Astrocyte (in vitro differentiated cells and primary cell): ENCODE data around the gene TNFRSF25. TPM values are rescaled to one million over a fixed set of nuclear protein-coding genes. Genes with fewer than 3 reads are reported as not detected.

Source experiments
- microRNA-seq: library from miRNA; unstranded; fragments of <30 nt; microRNA quantifications from one replicate; pipeline ENCODE4 v1.2.0, GENCODE V29; 2020
- total RNA-seq: library from RNA; stranded (reverse); gene quantifications from 2 replicates; pipeline ENCODE4 v1.2.1, GENCODE V29; 2021

The TNFRSF25 gene
- total RNA-seq, 1 donor from 2014 or later, result 18.8 TPM

Small RNA genes lying within 50 kb of the gene (microRNA-seq; reads per million reads assigned to microRNA genes)
- not detected for gene MIR4252

Other genes with a start within 250 kb of the TNFRSF25 start
- gene ICMT, start 230.2 kb downstream of the TNFRSF25 start, total RNA-seq, result 58.1 and 59.5 TPM in 2 replicates
- gene HES3, start 222.0 kb downstream of the TNFRSF25 start, total RNA-seq, result not detected in 2 replicates
- gene GPR153, start 205.1 kb downstream of the TNFRSF25 start, total RNA-seq, result 3.0 and 3.7 TPM in 2 replicates
- 75.6 and 91.1 TPM in 2 replicates for gene ACOT7, start 72.4 kb downstream of the TNFRSF25 start, total RNA-seq
- gene HES2, start 46.3 kb downstream of the TNFRSF25 start, total RNA-seq, result 0.94 and 3.0 TPM in 2 replicates
- gene ESPN, start 41.4 kb downstream of the TNFRSF25 start, total RNA-seq, result 0.66 and 0.96 TPM in 2 replicates
- gene PLEKHG5, start 25.5 kb upstream of the TNFRSF25 start, total RNA-seq, result 23.0 and 25.1 TPM in 2 replicates
- gene NOL9, start 88.3 kb upstream of the TNFRSF25 start, total RNA-seq, result 24.0 and 26.8 TPM in 2 replicates
- not detected in 2 replicates for gene TAS1R1, start 89.1 kb upstream of the TNFRSF25 start, total RNA-seq
- 20.0 and 26.5 TPM in 2 replicates for gene ZBTB48, start 113.8 kb upstream of the TNFRSF25 start, total RNA-seq
- gene KLHL21, start 136.7 kb upstream of the TNFRSF25 start, total RNA-seq, result 39.7 and 42.3 TPM in 2 replicates
- gene PHF13, start 147.6 kb upstream of the TNFRSF25 start, total RNA-seq, result 23.7 and 24.7 TPM in 2 replicates
- 15.1 and 16.5 TPM in 2 replicates for gene THAP3, start 158.7 kb upstream of the TNFRSF25 start, total RNA-seq
- 58.9 and 63.9 TPM in 2 replicates for gene DNAJC11, start 235.6 kb upstream of the TNFRSF25 start, total RNA-seq